GM21825 (cell line): ENCODE results near the gene TUBB2A.
A peak's percentile ranks its signal among the peaks of the same experiment; 100 is the strongest.

Source experiments
- ATAC-seq: cut with Tn5 transposase; IDR thresholded peaks from one replicate; pipeline ENCODE4 v1.9.1; 2021; ENCODE audit warnings: mild to moderate bottlenecking, moderate library complexity; ENCODE audit not compliant: unreplicated experiment

TUBB2A gene

DNA sequence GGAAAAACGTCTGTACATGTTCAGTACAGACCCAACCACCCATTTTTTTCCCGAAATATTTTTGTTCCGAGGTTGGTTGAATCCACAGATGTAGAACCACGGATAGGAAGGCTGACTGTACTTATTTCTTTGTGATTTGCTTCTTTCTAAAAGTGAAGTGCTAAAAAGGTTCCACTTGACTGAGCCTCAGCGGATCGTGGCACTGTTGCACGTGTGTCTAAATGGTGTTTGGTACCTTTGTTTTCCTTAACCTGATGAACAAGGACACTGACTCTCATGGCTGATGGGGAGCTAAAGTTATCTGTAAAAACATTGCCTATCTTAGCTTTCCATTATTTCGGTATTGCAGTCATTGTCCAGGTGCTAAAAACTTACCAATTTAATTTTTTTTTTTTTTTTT, 32.7 kb downstream of the TUBB2A start:
- ATAC-seq: no peak

DNA sequence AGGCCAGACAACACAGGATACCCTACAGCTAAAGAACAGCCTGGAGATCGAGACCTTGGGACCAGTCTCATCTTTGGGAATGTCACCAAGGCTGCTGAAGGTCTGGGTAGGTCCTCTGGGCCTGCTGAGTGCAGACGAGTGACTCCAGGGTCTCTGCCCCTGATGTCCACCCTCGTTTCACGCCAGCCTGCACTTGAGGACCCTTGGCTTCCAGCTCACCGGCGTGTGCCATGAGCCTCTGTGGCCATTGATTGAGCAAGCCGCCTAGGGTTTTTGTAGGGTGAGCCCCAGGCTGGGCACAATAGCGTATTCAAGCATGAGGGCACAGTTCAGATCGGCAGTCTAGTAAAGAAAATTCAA, 34.5 kb downstream of the TUBB2A start:
- no peak for ATAC-seq

DNA sequence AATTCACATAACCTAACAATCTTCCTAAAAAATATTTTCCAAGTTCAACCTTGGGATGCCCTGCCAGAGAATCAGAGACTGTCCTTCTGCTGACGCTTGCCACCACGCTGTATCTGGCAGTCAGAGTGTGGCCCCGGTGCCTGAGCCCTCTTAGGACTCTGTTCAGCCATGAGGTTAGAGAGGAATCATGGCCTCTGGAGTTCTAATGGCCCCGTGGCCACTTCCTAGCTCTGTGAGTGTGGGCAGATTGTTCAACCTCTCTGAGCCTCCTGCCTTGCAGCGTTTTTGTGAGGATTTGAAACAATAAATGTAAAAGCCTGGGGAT, 36.6 kb downstream of the TUBB2A start:
- ATAC-seq: no peak

DNA sequence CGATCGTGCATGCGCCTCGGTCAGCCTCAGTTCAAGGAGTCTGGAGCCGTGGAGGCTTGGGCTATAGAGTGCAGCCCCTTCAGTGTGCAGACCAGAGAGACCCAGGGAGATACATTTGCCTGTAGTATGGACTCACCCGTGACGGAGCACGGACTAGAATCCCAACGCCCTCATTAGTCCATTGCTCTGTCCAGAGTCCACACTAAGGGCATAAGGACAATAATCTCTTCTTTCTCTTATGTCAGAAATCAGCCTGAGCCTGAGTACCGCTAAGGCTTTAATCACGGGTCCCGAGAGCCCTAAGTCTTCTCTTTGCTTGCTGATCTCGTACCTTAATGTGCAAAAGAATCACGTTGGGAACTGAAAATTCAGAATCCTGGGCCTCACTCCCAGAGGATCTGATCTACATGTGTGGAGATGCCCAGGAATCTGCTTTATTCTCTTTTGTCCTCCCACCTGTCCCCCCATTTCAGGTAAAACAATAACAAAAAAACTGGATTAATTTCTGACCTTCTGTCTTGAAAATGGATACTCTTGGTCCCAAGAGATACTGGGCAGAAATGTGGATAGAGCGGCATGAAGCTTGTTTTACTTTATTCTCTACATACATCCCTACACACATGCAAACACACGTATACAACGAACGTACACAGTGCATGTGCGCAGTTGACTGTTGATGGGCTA, 38.2 kb downstream of the TUBB2A start:
- ATAC-seq: peak; percentile 28

DNA sequence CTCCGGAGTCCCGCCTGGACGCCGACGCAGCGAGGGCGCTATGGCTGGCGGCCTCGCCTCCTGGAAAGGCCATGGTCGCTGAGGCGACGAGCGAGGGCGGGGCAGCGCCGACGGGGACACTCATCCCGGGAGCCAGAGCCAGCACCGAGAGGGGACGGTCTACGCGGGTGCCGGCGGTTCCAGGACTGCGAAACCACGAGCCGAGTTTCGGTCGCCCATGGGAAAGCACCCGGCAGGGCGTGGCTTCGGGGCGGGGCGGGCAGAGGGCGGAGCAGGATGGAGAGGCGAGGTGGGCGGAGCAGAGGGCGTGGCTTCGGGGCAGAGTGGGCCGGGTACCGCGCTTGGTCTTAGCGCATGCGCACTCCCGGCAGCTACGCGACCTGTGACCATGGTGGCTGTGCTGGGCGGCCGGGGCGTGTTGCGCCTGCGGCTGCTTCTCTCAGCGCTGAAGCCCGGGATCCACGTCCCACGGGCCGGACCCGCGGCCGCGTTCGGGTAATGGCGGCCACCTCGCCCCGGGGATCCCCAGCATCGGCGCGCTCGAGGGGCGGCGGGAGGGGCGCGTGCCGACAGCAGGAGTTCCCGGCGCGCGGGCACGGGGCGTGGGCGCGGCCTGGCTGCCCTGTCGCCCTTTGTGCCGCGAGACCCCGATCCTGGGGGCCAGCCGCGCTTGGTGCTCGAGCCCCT, 38.8 kb downstream of the TUBB2A start, which contains the start of gene BPHL:
TSS of gene BPHL (plus strand) at position 359 of the 687 bp plus-strand sequence. CDS start at position 389, 30 bp downstream.
- ATAC-seq: peak; percentile 88

DNA sequence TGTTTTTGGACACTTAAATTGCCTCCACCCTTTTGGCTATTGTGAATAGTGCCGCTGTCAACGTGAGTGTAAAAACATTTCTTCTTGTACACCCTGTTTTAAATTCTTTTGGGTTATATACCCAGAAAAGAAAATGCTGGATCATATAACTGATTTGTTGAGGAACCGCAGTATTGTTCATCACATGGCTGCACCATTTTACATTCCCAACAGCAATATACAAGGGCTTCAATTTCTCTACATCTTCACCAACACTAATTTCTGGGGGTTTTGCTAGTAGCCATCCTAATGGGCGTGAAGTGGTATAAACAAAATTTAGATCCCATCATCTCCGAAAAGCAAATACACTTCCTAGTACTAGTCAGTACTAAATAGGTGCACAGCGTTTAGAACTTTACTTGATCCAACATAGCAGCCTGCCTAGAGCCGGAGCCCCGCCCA, 39.4 kb downstream of the TUBB2A start:
- ATAC-seq: no peak

DNA sequence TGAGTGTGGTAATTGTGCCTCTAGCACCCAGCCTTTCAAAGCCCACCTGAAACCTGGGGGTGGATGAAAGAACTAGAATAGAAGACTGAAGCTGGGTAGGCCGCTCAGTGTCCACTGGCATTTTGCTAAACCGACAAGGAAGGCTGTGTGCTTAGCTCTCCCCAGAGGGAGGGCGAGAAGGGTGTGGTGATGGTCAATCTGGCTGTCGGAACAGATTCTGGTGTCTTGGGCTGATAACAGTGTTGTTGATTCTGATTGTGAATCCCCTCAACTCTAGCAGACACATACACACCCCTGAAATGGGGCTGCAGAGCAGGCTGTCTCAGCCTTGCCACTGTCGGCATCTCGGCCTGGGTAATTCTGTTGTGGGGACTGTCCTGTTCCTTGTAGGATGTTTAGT, 43.0 kb downstream of the TUBB2A start:
- no peak for ATAC-seq

DNA sequence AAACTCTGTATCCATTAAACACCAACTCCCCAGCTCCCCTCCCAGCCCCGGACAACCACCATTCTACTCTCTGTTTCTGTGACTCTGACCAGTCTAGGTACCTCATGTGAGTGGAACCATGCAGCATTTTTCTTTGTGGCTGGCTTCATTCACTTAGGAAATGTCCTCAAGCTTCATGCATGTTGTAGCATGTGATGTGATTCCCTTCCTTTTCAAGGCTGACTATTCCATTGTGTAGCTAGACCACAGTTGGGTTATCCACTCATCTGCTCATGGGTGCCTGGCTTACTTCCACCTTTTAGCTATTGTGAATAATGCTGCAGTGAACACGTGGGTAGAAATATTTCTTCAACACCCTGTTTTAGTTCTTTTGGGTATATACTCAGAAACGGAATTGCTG, 47.6 kb downstream of the TUBB2A start:
- ATAC-seq: no peak

DNA sequence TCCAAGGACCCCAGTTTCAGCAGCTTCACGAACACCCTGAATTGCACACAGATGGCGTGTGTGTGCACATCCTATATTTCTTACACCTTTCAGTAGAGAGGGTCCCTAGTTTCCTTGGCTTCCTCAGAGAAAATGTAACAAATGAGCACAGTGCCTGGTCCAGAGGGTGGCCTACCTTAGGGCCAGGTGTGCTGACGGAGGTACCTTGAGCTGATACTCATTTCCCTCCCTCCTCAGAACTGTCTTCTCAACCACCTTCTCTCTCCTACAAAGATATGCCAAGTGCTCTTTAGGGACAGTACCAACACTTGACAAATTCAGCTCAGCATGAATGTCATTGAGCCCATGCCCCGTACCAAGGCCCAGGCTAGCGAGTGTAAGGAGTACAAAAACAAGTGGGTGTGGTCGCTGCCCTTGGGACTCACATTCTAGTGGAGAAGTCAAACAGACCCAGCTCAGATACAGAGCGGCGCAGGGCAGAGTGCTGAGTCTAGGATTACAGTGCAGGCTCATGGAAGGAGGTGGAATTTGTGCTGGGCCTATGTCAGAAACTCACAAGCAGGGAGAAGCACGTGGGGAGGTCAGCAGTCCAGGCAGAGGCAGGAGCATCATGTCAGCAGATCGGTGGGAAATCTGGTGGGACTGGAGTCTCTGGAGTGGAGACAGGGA, 48.5 kb downstream of the TUBB2A start:
- no peak for ATAC-seq
